H1 (cell line): ENCODE measurements around the gene PLCB4. TPM values are rescaled to one million over a fixed set of nuclear protein-coding genes. Genes with fewer than 3 reads are reported as not detected.

ENCODE experiments used
- CTCF ChIA-PET: fragments of 300-600 bp; sonication (Branson Sonifier 250); formaldehyde crosslinking; loops from one replicate; lab custom pipeline; 2021; ENCODE audit not compliant: partially characterized antibody; lab: Charles Lee
- POLR2A ChIA-PET: fragments of 300-600 bp; sonication (Branson Sonifier 250); formaldehyde crosslinking; loops from one replicate; lab custom pipeline; 2021; ENCODE audit warnings: inconsistent platforms; ENCODE audit not compliant: partially characterized antibody; lab: Charles Lee
- DNase-seq, 2 experiments: peaks; one replicate each; pipeline versions ENCODE4 v3.0.0 to v3.0.0-alpha.2; 2010 to 2022; ENCODE audit warnings: low spot score in 2 of 2, low read depth in 1 of 2, mixed read lengths in 1 of 2
- FAIRE-seq: peaks from 2 replicates; lab custom pipeline; 2011; peaks lifted over from hg19 to GRCh38; lab: Jason Lieb, UNC
- H2AFZ ChIP-seq: 2 replicates; pipeline ENCODE4 v1.8.1; 2012; ENCODE audit warnings: low read length, inconsistent platforms
- H2AK5ac ChIP-seq: 2 replicates; pipeline ENCODE4 v1.6.1; 2013; ENCODE audit warnings: low read depth, low read length
- H2BK120ac ChIP-seq: replicated peaks from 2 replicates; pipeline ENCODE3; 2013; ENCODE audit warnings: low read depth, low read length, inconsistent platforms
- H2BK12ac ChIP-seq: 2 replicates; pipeline ENCODE4 v1.6.1; 2013; ENCODE audit warnings: low read depth, low read length
- H2BK15ac ChIP-seq: 2 replicates; pipeline ENCODE4 v1.6.1; 2013; ENCODE audit warnings: low read length
- H2BK20ac ChIP-seq: 2 replicates; pipeline ENCODE4 v1.6.1; 2013; ENCODE audit warnings: low read length
- H2BK5ac ChIP-seq: 2 replicates; pipeline ENCODE4 v1.6.1; 2013; ENCODE audit warnings: low read depth, low read length
- H3K14ac ChIP-seq: 2 replicates; pipeline ENCODE4 v1.6.1; 2013; ENCODE audit warnings: inconsistent platforms; ENCODE audit not compliant: insufficient read length
- H3K18ac ChIP-seq: 2 replicates; pipeline ENCODE4 v1.6.1; 2013; ENCODE audit warnings: low read length; ENCODE audit errors: extremely low read depth
- H3K23ac ChIP-seq: 2 replicates; pipeline ENCODE4 v1.6.1; 2013; ENCODE audit warnings: inconsistent platforms; ENCODE audit not compliant: insufficient read length
- H3K23me2 ChIP-seq: 2 replicates; pipeline ENCODE4 v1.6.1; 2013; ENCODE audit warnings: low read depth, low read length
- H3K27ac ChIP-seq: 2 replicates; pipeline ENCODE4 v1.6.1; 2011; ENCODE audit warnings: low read depth, low read length, inconsistent platforms
- H3K27me3 ChIP-seq, 4 experiments: replicated peaks in 1 of 4; 1 replicate in 1 of 4; 2 replicates in 3 of 4; pipeline versions ENCODE4 v1.6.1 to v1.8.1; 2011 to 2013; ENCODE audit warnings: low read length in 3 of 4, mild to moderate bottlenecking in 3 of 4, inconsistent platforms in 2 of 4, mixed read lengths in 2 of 4, moderate library complexity in 1 of 4; ENCODE audit not compliant: control insufficient read depth in 3 of 4, insufficient read depth in 3 of 4; ENCODE audit errors: extremely low read depth in 1 of 4
- H3K36me3 ChIP-seq, 4 experiments: 2 replicates each; pipeline versions ENCODE4 v1.6.1 to v1.8.1; 2011 to 2013; ENCODE audit warnings: mild to moderate bottlenecking in 4 of 4, low read length in 3 of 4, moderate library complexity in 2 of 4, control low read depth in 1 of 4, inconsistent platforms in 1 of 4; ENCODE audit not compliant: insufficient read depth in 4 of 4, control insufficient read depth in 2 of 4
- H3K4ac ChIP-seq: replicated peaks from 2 replicates; pipeline ENCODE3; 2013; ENCODE audit warnings: low read length, low read depth, mixed read lengths, inconsistent platforms; ENCODE audit not compliant: insufficient read length
- H3K4me1 ChIP-seq, 4 experiments: replicated peaks in 1 of 4; 1 replicate in 1 of 4; 2 replicates in 3 of 4; pipeline versions ENCODE4 v1.6.1 to v1.8.1; 2011 to 2013; ENCODE audit warnings: low read length in 3 of 4, inconsistent platforms in 2 of 4, mixed read lengths in 1 of 4; ENCODE audit not compliant: insufficient read depth in 4 of 4, control insufficient read depth in 3 of 4
- H3K4me2 ChIP-seq, 2 experiments: 2 replicates each; pipeline versions ENCODE4 v1.6.1 to v1.8.1; 2011 to 2013; ENCODE audit warnings: low read depth in 2 of 2, low read length in 2 of 2, control low read depth in 1 of 2, inconsistent platforms in 1 of 2, mild to moderate bottlenecking in 1 of 2; ENCODE audit not compliant: insufficient read depth in 1 of 2
- H3K4me3 ChIP-seq, 4 experiments: fragments of 200-600, 300-600 bp in 1 of 4; sonication (generic), shearing (Covaris generic), sonication (Bioruptor Twin) in 1 of 4; 2 replicates each; pipeline versions ENCODE4 v1.5.1 to v1.8.1; 2011 to 2016; ENCODE audit warnings: low read length in 4 of 4, low read depth in 3 of 4, control low read depth in 2 of 4, inconsistent platforms in 2 of 4, mild to moderate bottlenecking in 2 of 4, mixed read lengths in 1 of 4, moderate library complexity in 1 of 4; ENCODE audit not compliant: insufficient read depth in 2 of 4; ENCODE audit errors: extremely low read depth in 1 of 4
- H3K56ac ChIP-seq: replicated peaks from 2 replicates; pipeline ENCODE3; 2013; ENCODE audit warnings: low read depth, mild to moderate bottlenecking, mixed read lengths, low read length, inconsistent platforms; ENCODE audit not compliant: insufficient read length
- H3K79me1 ChIP-seq: 2 replicates; pipeline ENCODE4 v1.6.1; 2013; ENCODE audit warnings: low read depth, low read length, control low read depth
- H3K79me2 ChIP-seq, 2 experiments: 2 replicates each; pipeline versions ENCODE4 v1.6.1 to v1.8.1; 2012 to 2013; ENCODE audit warnings: low read length in 2 of 2, mild to moderate bottlenecking in 2 of 2, inconsistent platforms in 1 of 2; ENCODE audit not compliant: insufficient read depth in 2 of 2, control insufficient read depth in 1 of 2
- H3K9ac ChIP-seq, 4 experiments: replicated peaks in 1 of 4; 1 replicate in 1 of 4; 2 replicates in 3 of 4; pipeline versions ENCODE4 v1.6.1 to v1.8.1; 2011 to 2013; ENCODE audit warnings: low read depth in 3 of 4, low read length in 3 of 4, control low read depth in 2 of 4, mild to moderate bottlenecking in 2 of 4, moderate library complexity in 2 of 4, inconsistent platforms in 1 of 4; ENCODE audit errors: extremely low read depth in 1 of 4
- H3K9me3 ChIP-seq, 2 experiments: 2 replicates each; pipeline versions ENCODE4 v1.6.1 to v1.8.1; 2012 to 2013; ENCODE audit warnings: mild to moderate bottlenecking in 2 of 2, moderate library complexity in 2 of 2, control low read depth in 1 of 2, inconsistent platforms in 1 of 2, low read depth in 1 of 2, low read length in 1 of 2, mixed read lengths in 1 of 2; ENCODE audit not compliant: insufficient read depth in 2 of 2
- H4K20me1 ChIP-seq, 2 experiments: replicated peaks in 1 of 2; 2 replicates each; pipeline versions ENCODE3 to v1.8.1; 2011 to 2013; ENCODE audit warnings: inconsistent platforms in 2 of 2, low read length in 2 of 2, mild to moderate bottlenecking in 1 of 2; ENCODE audit not compliant: insufficient read depth in 2 of 2, control insufficient read depth in 1 of 2
- H4K5ac ChIP-seq: 2 replicates; pipeline ENCODE4 v1.6.1; 2013; ENCODE audit warnings: low read length, low read depth, mixed read lengths, inconsistent platforms; ENCODE audit not compliant: insufficient read length
- H4K8ac ChIP-seq: 2 replicates; pipeline ENCODE4 v1.8.0; 2013; ENCODE audit warnings: mild to moderate bottlenecking, moderate library complexity, low read length, inconsistent platforms; ENCODE audit not compliant: insufficient read depth; ENCODE audit errors: extremely low read depth
- H4K91ac ChIP-seq: replicated peaks from 2 replicates; pipeline ENCODE3; 2013; ENCODE audit warnings: low read length, mixed read lengths, inconsistent platforms; ENCODE audit not compliant: insufficient read length
- BRCA1 ChIP-seq: IDR thresholded peaks from 2 replicates; pipeline ENCODE4 v1.6.1; 2012; ENCODE audit warnings: low read depth, low read length, improper control_type of control experiment
- CBX8 ChIP-seq: fragments of 300-800, 300-1000 bp; sonication (generic); IDR thresholded peaks from 2 replicates; pipeline ENCODE4 v1.7.1; 2016; ENCODE audit warnings: low read depth, low read length, borderline replicate concordance
- CEBPB ChIP-seq: IDR thresholded peaks from 2 replicates; pipeline ENCODE4 v1.6.1; 2012; ENCODE audit warnings: low read depth, low read length
- EGR1 ChIP-seq: IDR thresholded peaks from 2 replicates; pipeline ENCODE4 v1.6.1; 2011; ENCODE audit warnings: low read depth, low read length, borderline replicate concordance
- EP300 ChIP-seq, 2 experiments: IDR thresholded peaks; 1 replicate in 1 of 2; 2 replicates in 1 of 2; pipeline ENCODE4 v1.6.1; 2011 to 2012; ENCODE audit warnings: low read depth in 2 of 2, low read length in 2 of 2, mild to moderate bottlenecking in 2 of 2, borderline replicate concordance in 1 of 2, inconsistent platforms in 1 of 2, moderate library complexity in 1 of 2
- FOSL1 ChIP-seq: IDR thresholded peaks from 2 replicates; pipeline ENCODE4 v1.6.1; 2011; ENCODE audit warnings: mild to moderate bottlenecking, low read depth, low read length, moderate library complexity; ENCODE audit not compliant: insufficient read depth
- HDAC2 ChIP-seq, 2 experiments: fragments of 300-600 bp in 1 of 2; sonication (generic) in 1 of 2; IDR thresholded peaks; 2 replicates each; pipeline ENCODE4 v1.6.1; 2011 to 2012; ENCODE audit warnings: low read depth in 2 of 2, low read length in 2 of 2, mild to moderate bottlenecking in 2 of 2, moderate library complexity in 2 of 2, borderline replicate concordance in 1 of 2, inconsistent platforms in 1 of 2
- SAP30 ChIP-seq: fragments of 300-600 bp; sonication (generic); IDR thresholded peaks from 2 replicates; pipeline ENCODE4 v1.7.1; 2012; ENCODE audit warnings: low read length, moderate library complexity, mild to moderate bottlenecking, inconsistent platforms; ENCODE audit not compliant: insufficient read depth, insufficient replicate concordance
- SIN3A ChIP-seq, 2 experiments: IDR thresholded peaks in 1 of 2; conservative IDR thresholded peaks in 1 of 2; 2 replicates each; pipeline ENCODE4 v1.6.1; 2011 to 2012; ENCODE audit warnings: low read length in 2 of 2, improper control_type of control experiment in 1 of 2, low read depth in 1 of 2, mild to moderate bottlenecking in 1 of 2
- SIRT6 ChIP-seq: IDR thresholded peaks from one replicate; pipeline ENCODE4 v1.7.1; 2012; ENCODE audit warnings: low read length, inconsistent platforms
- SP1 ChIP-seq: IDR thresholded peaks from 2 replicates; pipeline ENCODE4 v1.6.1; 2011; ENCODE audit warnings: low read depth, low read length
- SP4 ChIP-seq: IDR thresholded peaks from 2 replicates; pipeline ENCODE4 v1.6.1; 2012; ENCODE audit warnings: low read length, inconsistent platforms
- SRF ChIP-seq: IDR thresholded peaks from 2 replicates; pipeline ENCODE4 v1.6.1; 2011; ENCODE audit warnings: mild to moderate bottlenecking, low read depth, low read length, moderate library complexity
- WGBS, 2 experiments: shearing (Covaris generic) in 1 of 2; methylation state at CpG; one replicate each; pipeline versions ENCODE4 v1.1.6 to v1.1.7; 2013 to 2015; ENCODE audit warnings: low lambda C conversion rate in 2 of 2, mixed read lengths in 2 of 2, inconsistent platforms in 1 of 2, low coverage in 1 of 2, missing lambda C conversion rate in 1 of 2; ENCODE audit not compliant: insufficient replicate concordance in 2 of 2, insufficient coverage in 1 of 2, insufficient read length in 1 of 2; ENCODE audit errors: extremely low coverage in 1 of 2, missing lambda C conversion rate in 1 of 2; 5-methylcytosine and 5-hydroxymethylcytosine counted together
- polyA plus RNA-seq, 7 experiments: library from polyadenylated mRNA; depleted of rRNA in 3 of 7; stranded (reverse) in 5 of 7; unstranded in 2 of 7; fragments of >200 nt in 5 of 7; fragments of 200-250 nt in 2 of 7; gene quantifications; 1 replicate in 5 of 7; 2 replicates in 1 of 7; 4 replicates in 1 of 7; pipeline versions ENCODE4 v1.2.1 to v1.2.3, GENCODE V29; 2011 to 2013; ENCODE audit warnings: missing spikeins in 2 of 7, mixed read lengths in 2 of 7
- total RNA-seq: library from RNA; stranded (reverse); fragmentation: NEBNext Ultra II Directional; extraction: Animal tissue kit (Norgen Biotek cat#: 25700); gene quantifications from 2 replicates; pipeline ENCODE4 v1.2.1, GENCODE V29; 2021

PLCB4 gene
- total and polyA plus RNA-seq, 2 of the 8 experiments (the other 6 are each of a cell fraction or from before 2014, with no cell fraction given), result 3.2 to 14.1 TPM

DNA sequence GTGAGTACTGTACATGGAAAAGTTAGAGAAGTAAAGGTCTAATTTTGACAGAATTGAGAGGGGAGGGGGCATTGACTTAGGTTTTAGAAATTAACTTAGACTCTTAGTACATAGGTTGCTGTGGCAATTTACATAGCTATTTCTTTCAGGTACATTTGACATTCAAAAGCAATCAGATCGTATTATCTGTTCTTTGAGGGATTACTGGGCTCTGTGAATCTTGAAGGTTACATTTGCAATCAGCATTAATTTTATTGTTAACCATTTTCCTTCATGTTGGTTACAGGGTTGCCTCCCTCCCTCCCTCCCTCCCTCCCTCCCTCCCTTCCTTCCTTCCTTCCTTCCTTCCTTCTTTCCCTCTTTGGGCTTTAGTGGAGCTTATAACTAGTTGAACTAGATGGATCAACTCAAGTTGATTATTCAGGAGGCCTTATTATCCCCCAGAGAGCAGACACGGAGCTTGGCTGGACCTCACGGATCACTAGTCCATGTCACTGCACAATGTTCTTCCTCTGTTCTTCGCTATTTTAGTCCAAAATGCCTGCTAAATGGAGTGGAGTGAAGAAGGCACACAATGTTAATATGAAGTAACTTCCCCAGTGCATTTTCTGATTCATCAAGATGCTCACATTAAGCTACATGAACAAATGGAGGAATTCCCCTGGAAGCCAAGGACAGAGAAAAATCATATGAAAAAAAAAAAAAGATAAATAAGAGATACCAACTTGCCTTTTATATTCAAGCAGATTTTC lies 87.8 kb downstream of the PLCB4 start:
- H3K4ac ChIP-seq, result no peak overlapping the region
- H3K27ac ChIP-seq, result no peak overlapping the region
- H3K9ac ChIP-seq, result no peak overlapping the region
- no peak for FAIRE-seq
- H2BK12ac ChIP-seq, result no peak overlapping the region
- no peaks in the 10 kb centered on the region for H3K36me3 ChIP-seq
- H3K9me3 ChIP-seq, result peaks cover 7 to 8% of the 10 kb centered on the region in 2 experiments; a peak in 3 of 4 replicates
- H2BK20ac ChIP-seq, result no peak overlapping the region
- no peaks in the 10 kb centered on the region for H3K27me3 ChIP-seq
- peaks cover 0 to 8% (median 7%) of the 10 kb centered on the region in 4 experiments; a peak in 4 of 7 replicates for H3K4me1 ChIP-seq
- no peak overlapping the region for H2AK5ac ChIP-seq
- no peak overlapping the region for H2BK120ac ChIP-seq
- no peaks in the 10 kb centered on the region for H3K79me1 ChIP-seq
- DNase-seq, result no peak
- no peak overlapping the region for H4K8ac ChIP-seq
- no peaks in the 10 kb centered on the region for H4K20me1 ChIP-seq
- no peak overlapping the region for H2AFZ ChIP-seq
- ChIA-PET CTCF (interaction anchor here (0.6 to 1.8 kb wide), 3 partner anchors 205 to 308 kb away, joined by 3 to 10 read pairs (median 3); no protein-coding TSS in a partner anchor), POLR2A (no interaction called here)
- H2BK15ac ChIP-seq, result no peak overlapping the region
- WGBS, 2 experiments, result 91% methylated on average over 4 of the region's 4 CpGs; no CpG with 5 or more reads in 1 of the 2 experiments
- no peak overlapping the region for H4K91ac ChIP-seq
- H3K4me2 ChIP-seq, result no peak overlapping the region
- H4K5ac ChIP-seq, result no peak overlapping the region
- H2BK5ac ChIP-seq, result no peak overlapping the region
- no peaks in the 10 kb centered on the region for H3K79me2 ChIP-seq
- no peaks in the 10 kb centered on the region; the same call in 1 of the 2 replicates for H3K23me2 ChIP-seq
- no peak overlapping the region for H3K14ac ChIP-seq
- H3K23ac ChIP-seq, result no peak overlapping the region
- no peak overlapping the region for H3K18ac ChIP-seq
- no peak overlapping the region for H3K4me3 ChIP-seq
- no peak overlapping the region for H3K56ac ChIP-seq
- TF ChIP-seq EP300 (IDR thresholded peaks at IDR 0.05; ENCODE audit: borderline replicate concordance in 1 of 2, low read depth in 2 of 2, low read length in 2 of 2) (no peak), CBX8 (no peak), EGR1 (no peak), SP4 (no peak), FOSL1 (no peak), CEBPB (no peak), SRF (no peak), HDAC2 (IDR thresholded peaks at IDR 0.05; ENCODE audit: borderline replicate concordance in 1 of 2, low read depth in 2 of 2, low read length in 2 of 2) (no peak), SP1 (no peak), BRCA1 (no peak), SIRT6 (no peak), SAP30 (no peak), SIN3A (conservative IDR thresholded peaks at IDR 0.05 in 1 of 2, IDR thresholded peaks at IDR 0.05 in 1 of 2; ENCODE audit: low read depth in 1 of 2, low read length in 2 of 2) (no peak)
